DOHH2 (cell line): ENCODE data around the gene RESF1.

ENCODE experiments used
- H3F3A ChIP-seq: fragments of 200-600 bp; sonication (generic), shearing (Covaris generic); 2 replicates; pipeline ENCODE4 v1.6.0; 2016; ENCODE audit warnings: antibody characterized with exemption, mild to moderate bottlenecking; ENCODE audit not compliant: control insufficient read depth, insufficient read depth
- H3K27ac ChIP-seq: fragments of 200-600 bp; sonication (generic); 2 replicates; pipeline ENCODE4 v1.5.1; 2014; ENCODE audit warnings: low read depth, mild to moderate bottlenecking, low read length, moderate library complexity
- H3K27me3 ChIP-seq: fragments of 200-600 bp; sonication (generic); 2 replicates; pipeline ENCODE4 v1.6.1; 2014; ENCODE audit warnings: mild to moderate bottlenecking, low read length, mixed read lengths; ENCODE audit not compliant: control insufficient read depth
- H3K36me3 ChIP-seq: fragments of 200-600 bp; sonication (generic); 2 replicates; pipeline ENCODE4 v1.6.1; 2014; ENCODE audit warnings: mild to moderate bottlenecking, low read length, moderate library complexity, mixed read lengths; ENCODE audit not compliant: control insufficient read depth
- H3K4me1 ChIP-seq: fragments of 200-600 bp; sonication (generic); 2 replicates; pipeline ENCODE4 v1.6.1; 2014; ENCODE audit warnings: mild to moderate bottlenecking, low read length, mixed read lengths; ENCODE audit not compliant: control insufficient read depth
- H3K4me2 ChIP-seq: fragments of 200-600 bp; sonication (generic); 2 replicates; pipeline ENCODE4 v1.6.0; 2014; ENCODE audit warnings: mild to moderate bottlenecking, low read length, moderate library complexity
- H3K4me3 ChIP-seq: fragments of 200-600 bp; sonication (generic); 2 replicates; pipeline ENCODE4 v1.5.1; 2014; ENCODE audit warnings: mild to moderate bottlenecking, low read length, mixed read lengths
- H3K79me2 ChIP-seq: fragments of 200-600 bp; sonication (generic); 2 replicates; pipeline ENCODE4 v1.6.1; 2014; ENCODE audit warnings: mild to moderate bottlenecking, low read length, mixed read lengths; ENCODE audit not compliant: control insufficient read depth
- H3K9me2 ChIP-seq: fragments of 200-600 bp; sonication (generic); replicated peaks from 2 replicates; pipeline ENCODE4 v1.6.1; 2014; ENCODE audit warnings: mild to moderate bottlenecking, low read length, mixed read lengths; ENCODE audit not compliant: control insufficient read depth
- H3K9me3 ChIP-seq: fragments of 200-600 bp; sonication (generic); 2 replicates; pipeline ENCODE4 v1.6.1; 2014; ENCODE audit warnings: antibody characterized with exemption, low read length, mixed read lengths; ENCODE audit not compliant: control insufficient read depth, insufficient read depth
- H4K20me1 ChIP-seq: fragments of 200-600 bp; sonication (generic); 2 replicates; pipeline ENCODE4 v1.6.0; 2014; ENCODE audit warnings: low read depth, mild to moderate bottlenecking, antibody characterized with exemption, low read length, moderate library complexity; ENCODE audit not compliant: control insufficient read depth, insufficient read depth
- CTCF ChIP-seq: fragments of 200-600 bp; sonication (generic); IDR thresholded peaks from one replicate; pipeline ENCODE4 v1.5.1; 2014; ENCODE audit warnings: antibody characterized with exemption, mild to moderate bottlenecking, low read depth, low read length; ENCODE audit not compliant: poor library complexity, severe bottlenecking
- EZH2phosphoT487 ChIP-seq: fragments of 200-600 bp; sonication (generic); IDR thresholded peaks from 2 replicates; pipeline ENCODE4 v1.6.1; 2017; ENCODE audit warnings: borderline replicate concordance, mild to moderate bottlenecking, antibody characterized with exemption, low read length, moderate library complexity, mixed read lengths

The RESF1 gene

GRCh38 chr12:31970199-31970598, 11.0 kb downstream of the RESF1 start:
- no peak overlapping the region for H3K4me2 ChIP-seq
- no peaks in the 10 kb centered on the region for H3K9me2 ChIP-seq
- peaks cover 11% of the 10 kb centered on the region; the same call in 1 of the 2 replicates for H3K9me3 ChIP-seq
- H3K27ac ChIP-seq: no peak overlapping the region
- H3K36me3 ChIP-seq: peaks cover 88% of the 10 kb centered on the region
- no peaks in the 10 kb centered on the region; the same call in 1 of the 2 replicates for H3F3A ChIP-seq
- H3K4me3 ChIP-seq: no peak overlapping the region
- H3K4me1 ChIP-seq: peaks cover 4% of the 10 kb centered on the region; the same call in 1 of the 2 replicates
- TF ChIP-seq CTCF (no peak), EZH2phosphoT487 (no peak)
- no peaks in the 10 kb centered on the region for H4K20me1 ChIP-seq
- peaks cover 76% of the 10 kb centered on the region for H3K79me2 ChIP-seq
- no peaks in the 10 kb centered on the region for H3K27me3 ChIP-seq

GRCh38 chr12:31973818-31974217, 14.6 kb downstream of the RESF1 start:
- Histone ChIP-seq H3K9me2 (no peaks in the 10 kb centered on the region), H3K79me2 (peaks cover 55% of the 10 kb centered on the region), H3K4me1 (no peaks in the 10 kb centered on the region), H3K4me2 (no peak overlapping the region), H3F3A (no peaks in the 10 kb centered on the region), H4K20me1 (no peaks in the 10 kb centered on the region), H3K27me3 (no peaks in the 10 kb centered on the region), H3K36me3 (peaks cover 88% of the 10 kb centered on the region), H3K4me3 (no peak overlapping the region), H3K27ac (no peak overlapping the region), H3K9me3 (peaks cover 11% of the 10 kb centered on the region; the same call in 1 of the 2 replicates)
- TF ChIP-seq EZH2phosphoT487: no peak
- TF ChIP-seq CTCF: no peak

- TF ChIP-seq CTCF (no peak), EZH2phosphoT487 (no peak)
- peaks cover 11% of the 10 kb centered on the region; the same call in 1 of the 2 replicates for H3K9me3 ChIP-seq
Measured at GRCh38 chr12:31974673-31975072, 15.5 kb downstream of the RESF1 start.

More at GRCh38 chr12:31974673-31975072, 15.5 kb downstream of the RESF1 start:
- Histone ChIP-seq H3K4me2 (no peak overlapping the region), H3K27ac (no peak overlapping the region), H3K79me2 (peaks cover 50% of the 10 kb centered on the region), H3K27me3 (no peaks in the 10 kb centered on the region), H3F3A (no peaks in the 10 kb centered on the region), H3K4me1 (no peaks in the 10 kb centered on the region), H4K20me1 (no peaks in the 10 kb centered on the region), H3K4me3 (no peak overlapping the region), H3K9me2 (no peaks in the 10 kb centered on the region), H3K36me3 (peaks cover 88% of the 10 kb centered on the region)
